OCI-LY7 (cell line): Measurements from ENCODE around the gene SNX27. TPM values are rescaled to one million over a fixed set of nuclear protein-coding genes. Genes with fewer than 3 reads are reported as not detected.
A peak's percentile ranks its signal among the peaks of the same experiment; 100 is the strongest.

Source experiments
- BruUV-seq: library from RNA; stranded (reverse); fragments of 400-500 nt; replicated peaks from 2 replicates; lab custom pipeline; 2021; lab: Mats Ljungman, UMichigan
- CTCF ChIA-PET: fragments of 300-600 bp; sonication (Branson Sonifier 250); formaldehyde crosslinking; loops from one replicate; lab custom pipeline; 2022; ENCODE audit warnings: antibody characterized with exemption; ENCODE audit not compliant: unreplicated experiment; lab: Charles Lee
- POLR2A ChIA-PET: fragments of 300-600 bp; sonication (Branson Sonifier 250); formaldehyde crosslinking; loops from one replicate; lab custom pipeline; 2022; ENCODE audit warnings: antibody characterized with exemption; lab: Charles Lee
- DNase-seq: peaks from one replicate; pipeline ENCODE4 v3.0.0-alpha.2; 2015; ENCODE audit warnings: low spot score
- H2AFZ ChIP-seq: fragments of 200-600 bp; sonication (generic), shearing (Covaris generic); 2 replicates; pipeline ENCODE4 v1.6.1; 2014; ENCODE audit warnings: mild to moderate bottlenecking, antibody characterized with exemption, low read length, moderate library complexity
- H3K27ac ChIP-seq: fragments of 200-600 bp; sonication (generic); 2 replicates; pipeline ENCODE4 v1.5.1; 2014; ENCODE audit warnings: mixed run types, low read depth, mild to moderate bottlenecking, moderate library complexity, low read length, inconsistent platforms; ENCODE audit not compliant: poor library complexity, severe bottlenecking
- H3K36me3 ChIP-seq: fragments of 200-600 bp; sonication (generic); 2 replicates; pipeline ENCODE4 v1.6.1; 2014; ENCODE audit warnings: mild to moderate bottlenecking, antibody characterized with exemption, low read length, moderate library complexity, mixed read lengths; ENCODE audit not compliant: insufficient read depth
- H3K4me1 ChIP-seq: fragments of 200-600 bp; sonication (generic); 2 replicates; pipeline ENCODE4 v1.5.1; 2014; ENCODE audit warnings: mild to moderate bottlenecking, low read length; ENCODE audit not compliant: insufficient read depth, poor library complexity, severe bottlenecking
- H3K4me2 ChIP-seq: fragments of 200-600 bp; sonication (generic); 2 replicates; pipeline ENCODE4 v1.6.1; 2014; ENCODE audit warnings: mild to moderate bottlenecking, low read length
- H3K4me3 ChIP-seq: fragments of 200-600 bp; sonication (generic); 2 replicates; pipeline ENCODE4 v1.5.1; 2014; ENCODE audit warnings: mild to moderate bottlenecking, low read depth, low read length; ENCODE audit not compliant: poor library complexity, severe bottlenecking
- H3K79me2 ChIP-seq: fragments of 200-600 bp; sonication (generic); 2 replicates; pipeline ENCODE4 v1.6.1; 2016; ENCODE audit warnings: low read depth, mild to moderate bottlenecking, low read length, moderate library complexity, mixed read lengths; ENCODE audit not compliant: insufficient read depth
- H3K9me2 ChIP-seq: fragments of 200-600 bp; sonication (generic); 2 replicates; pipeline ENCODE4 v1.6.1; 2016; ENCODE audit warnings: mild to moderate bottlenecking, low read length, mixed read lengths; ENCODE audit not compliant: insufficient read depth
- H3K9me3 ChIP-seq: fragments of 200-600 bp; sonication (generic); 2 replicates; pipeline ENCODE4 v1.6.1; 2014; ENCODE audit warnings: mild to moderate bottlenecking, mixed run types, low read length, mixed read lengths
- H4K20me1 ChIP-seq: fragments of 200-600 bp; sonication (generic); 2 replicates; pipeline ENCODE4 v1.6.1; 2014; ENCODE audit warnings: mild to moderate bottlenecking, antibody characterized with exemption, low read length, moderate library complexity, mixed read lengths; ENCODE audit not compliant: insufficient read depth
- EZH2phosphoT487 ChIP-seq: fragments of 200-600 bp; sonication (generic); IDR thresholded peaks from 2 replicates; pipeline ENCODE4 v1.6.1; 2018; ENCODE audit warnings: low read depth, borderline replicate concordance, mild to moderate bottlenecking, mixed run types, antibody characterized with exemption, low read length, moderate library complexity, mixed read lengths
- intact Hi-C: fragments of 100-400 bp; cut with micrococcal nuclease; formaldehyde crosslinking; loops from one replicate; pipeline ENCODE4 v1.10.0; 2022; ENCODE audit not compliant: unreplicated experiment
- total RNA-seq, 2 experiments: library from RNA; depleted of rRNA in 1 of 2; stranded (reverse); fragments of >200 nt in 1 of 2; shearing (Covaris generic) in 1 of 2; gene quantifications; 2 replicates each; pipeline ENCODE4 v1.2.3, GENCODE V29; 2014 to 2022
- TF ChIP-seq, protein P1 (sequence below): fragments of 200-600 bp; sonication (generic); conservative IDR thresholded peaks from 2 replicates; pipeline ENCODE4 v1.5.1; 2014; ENCODE audit warnings: mild to moderate bottlenecking, antibody characterized with exemption, low read length, moderate library complexity, mixed read lengths

The SNX27 gene
- total RNA-seq, 2 experiments from 2014 or later = 16.4 to 32.0 TPM

DNA sequence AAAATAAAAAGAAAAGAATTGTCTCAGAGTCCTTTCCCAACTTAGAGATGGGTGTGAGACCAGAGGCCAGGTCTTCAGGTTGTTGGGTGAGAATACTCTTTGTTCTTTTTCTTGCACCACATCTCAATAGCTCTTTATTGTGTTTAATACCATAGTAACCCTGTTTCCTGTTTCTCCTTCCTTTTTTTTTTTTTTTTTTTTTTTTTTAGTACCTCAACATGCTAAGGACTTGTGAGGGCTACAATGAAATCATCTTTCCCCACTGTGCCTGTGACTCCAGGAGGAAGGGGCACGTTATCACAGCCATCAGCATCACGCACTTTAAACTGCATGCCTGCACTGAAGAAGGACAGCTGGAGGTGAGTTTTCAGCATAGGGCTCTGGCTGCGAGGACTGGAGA lies 80.4 kb downstream of the SNX27 start:
- no TSS peak for BruUV-seq
- H3K27ac ChIP-seq = no peak overlapping the region
- H3K36me3 ChIP-seq = peaks cover 20% of the 10 kb centered on the region; the same call in 1 of the 2 replicates
- intact Hi-C loops = no loop called here
- ChIA-PET POLR2A (interaction anchor here (0.6 to 1.2 kb wide), 2 partner anchors 28 to 51 kb away, joined by 3 to 5 read pairs; no protein-coding TSS in a partner anchor), CTCF (no interaction called here)
- no peaks in the 10 kb centered on the region for H3K79me2 ChIP-seq
- H3K4me1 ChIP-seq = no peaks in the 10 kb centered on the region
- no peak for TF ChIP-seq EZH2phosphoT487
- TF ChIP-seq, protein P1, sequence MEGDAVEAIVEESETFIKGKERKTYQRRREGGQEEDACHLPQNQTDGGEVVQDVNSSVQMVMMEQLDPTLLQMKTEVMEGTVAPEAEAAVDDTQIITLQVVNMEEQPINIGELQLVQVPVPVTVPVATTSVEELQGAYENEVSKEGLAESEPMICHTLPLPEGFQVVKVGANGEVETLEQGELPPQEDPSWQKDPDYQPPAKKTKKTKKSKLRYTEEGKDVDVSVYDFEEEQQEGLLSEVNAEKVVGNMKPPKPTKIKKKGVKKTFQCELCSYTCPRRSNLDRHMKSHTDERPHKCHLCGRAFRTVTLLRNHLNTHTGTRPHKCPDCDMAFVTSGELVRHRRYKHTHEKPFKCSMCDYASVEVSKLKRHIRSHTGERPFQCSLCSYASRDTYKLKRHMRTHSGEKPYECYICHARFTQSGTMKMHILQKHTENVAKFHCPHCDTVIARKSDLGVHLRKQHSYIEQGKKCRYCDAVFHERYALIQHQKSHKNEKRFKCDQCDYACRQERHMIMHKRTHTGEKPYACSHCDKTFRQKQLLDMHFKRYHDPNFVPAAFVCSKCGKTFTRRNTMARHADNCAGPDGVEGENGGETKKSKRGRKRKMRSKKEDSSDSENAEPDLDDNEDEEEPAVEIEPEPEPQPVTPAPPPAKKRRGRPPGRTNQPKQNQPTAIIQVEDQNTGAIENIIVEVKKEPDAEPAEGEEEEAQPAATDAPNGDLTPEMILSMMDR = no peak
- no peaks in the 10 kb centered on the region for H3K9me3 ChIP-seq
- H3K9me2 ChIP-seq = no peaks in the 10 kb centered on the region
- H4K20me1 ChIP-seq = no peaks in the 10 kb centered on the region
- H3K4me3 ChIP-seq = no peak overlapping the region
- no peak for DNase-seq
- no peak overlapping the region for H3K4me2 ChIP-seq
- no peak overlapping the region for H2AFZ ChIP-seq

DNA sequence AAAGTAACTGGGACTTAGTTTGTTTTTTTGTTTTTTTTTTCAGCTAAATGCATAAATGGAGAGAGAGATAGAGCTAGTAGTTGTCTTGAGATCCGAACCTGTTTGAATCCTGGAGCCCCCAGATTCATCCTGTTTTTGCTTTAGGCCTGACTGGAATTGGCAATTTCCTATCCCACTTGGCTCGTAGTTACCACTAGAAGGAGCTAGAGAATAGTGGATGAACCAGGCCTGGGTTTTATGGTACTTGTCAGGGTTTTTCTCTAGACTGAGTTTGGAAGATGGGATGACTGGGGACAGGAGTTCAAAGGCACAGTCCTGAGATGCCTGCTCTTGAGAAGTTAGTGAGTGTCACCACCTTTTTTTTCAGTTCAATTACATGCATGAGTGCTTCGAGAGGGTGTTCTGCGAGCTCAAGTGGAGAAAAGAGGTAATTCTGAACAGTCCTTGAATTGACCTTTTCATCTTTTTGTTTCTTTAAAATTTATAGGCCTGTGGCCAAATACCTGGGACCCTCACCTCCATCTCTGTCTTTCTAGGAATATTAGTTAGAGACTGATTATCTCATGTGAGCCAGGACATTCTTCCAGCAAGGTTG lies 81.3 kb downstream of the SNX27 start:
- peaks cover 20% of the 10 kb centered on the region; the same call in 1 of the 2 replicates for H3K36me3 ChIP-seq
- TF ChIP-seq, protein P1 = peak; percentile 79
- no peak for TF ChIP-seq EZH2phosphoT487
- H3K9me2 ChIP-seq = no peaks in the 10 kb centered on the region
- no peak overlapping the region for H2AFZ ChIP-seq
- no peak overlapping the region for H3K4me3 ChIP-seq
- intact Hi-C loops = loop anchor here (1.0 kb wide), 1 partner anchor 143 kb away; no protein-coding TSS in a partner anchor
- no peak overlapping the region for H3K27ac ChIP-seq
- no peaks in the 10 kb centered on the region for H3K79me2 ChIP-seq
- ChIA-PET CTCF (no interaction called here), POLR2A (interaction anchor here (0.6 to 1.2 kb wide), 2 partner anchors 52 to 94 kb away, joined by 3 read pairs; no protein-coding TSS in a partner anchor)
- no TSS peak for BruUV-seq
- H3K4me2 ChIP-seq = no peak overlapping the region
- H3K9me3 ChIP-seq = no peaks in the 10 kb centered on the region
- peak; percentile 36 for DNase-seq
- no peaks in the 10 kb centered on the region for H4K20me1 ChIP-seq
- H3K4me1 ChIP-seq = no peaks in the 10 kb centered on the region

DNA sequence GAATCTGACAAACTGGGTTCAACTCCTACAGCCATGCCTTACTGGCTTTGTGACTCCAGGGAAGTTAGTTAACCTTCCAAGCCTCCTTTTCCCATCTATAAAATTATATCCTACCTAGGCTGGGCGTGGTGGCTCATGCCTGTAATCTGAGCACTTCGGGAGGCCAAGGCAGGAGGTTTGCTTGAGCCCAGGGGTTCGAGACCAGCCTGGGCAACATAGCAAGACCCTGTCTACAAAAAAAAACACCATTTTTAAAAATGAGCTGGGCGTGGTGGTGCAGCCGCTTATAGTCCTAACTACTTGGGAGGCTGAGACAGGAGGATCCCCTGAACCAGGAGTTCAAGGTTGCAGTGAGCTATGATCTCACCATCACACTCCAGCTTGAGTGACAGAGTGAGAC lies 89.7 kb downstream of the SNX27 start:
- H3K27ac ChIP-seq = no peak overlapping the region
- H2AFZ ChIP-seq = no peak overlapping the region
- H3K79me2 ChIP-seq = no peaks in the 10 kb centered on the region
- peaks cover 17% of the 10 kb centered on the region; the same call in 1 of the 2 replicates for H3K36me3 ChIP-seq
- H3K9me2 ChIP-seq = no peaks in the 10 kb centered on the region
- no peak overlapping the region for H3K4me3 ChIP-seq
- H4K20me1 ChIP-seq = no peaks in the 10 kb centered on the region
- no peaks in the 10 kb centered on the region for H3K9me3 ChIP-seq
- ChIA-PET POLR2A (no interaction called here), CTCF (no interaction called here)
- intact Hi-C loops = no loop called here
- no peak overlapping the region for H3K4me2 ChIP-seq
- no peaks in the 10 kb centered on the region for H3K4me1 ChIP-seq
- DNase-seq = no peak
- BruUV-seq = no TSS peak
- TF ChIP-seq, protein P1 = no peak
- TF ChIP-seq EZH2phosphoT487 = no peak
